Aorta (tissue), 5 donors: ENCODE data around the gene NQO2. TPM values are rescaled to one million over a fixed set of nuclear protein-coding genes. Genes with fewer than 3 reads are reported as not detected.
"Not testable (repeated sequence)": the region's sequence is repeated elsewhere in the genome, so short reads cannot be mapped to it uniquely, and the experiment has no call there.

Experiments used
- ATAC-seq: fragments of 200-7000 bp; cut with Tn5 transposase; one replicate; pipeline ENCODE4 v1.9.1; 2022; ENCODE audit warnings: moderate library complexity; ENCODE audit not compliant: low FRiP score
- DNase-seq, 2 donors: peaks; one replicate each; pipeline ENCODE4 v3.0.0-alpha.2; 2020
- H3K27ac ChIP-seq, 2 donors: one replicate each; pipeline ENCODE4 v1.5.1; 2013; ENCODE audit warnings: low read length in 2 of 2, mild to moderate bottlenecking in 2 of 2, moderate library complexity in 2 of 2, control low read depth in 1 of 2, inconsistent platforms in 1 of 2, low read depth in 1 of 2
- H3K27me3 ChIP-seq, 2 donors: one replicate each; pipeline ENCODE4 v1.6.1; 2013; ENCODE audit warnings: control low read depth in 1 of 2, low read length in 1 of 2, mild to moderate bottlenecking in 1 of 2, moderate library complexity in 1 of 2; ENCODE audit not compliant: insufficient read depth in 2 of 2, control insufficient read depth in 1 of 2
- H3K36me3 ChIP-seq, 2 donors: one replicate each; pipeline ENCODE4 v1.6.1; 2013; ENCODE audit warnings: control low read depth in 1 of 2, low read length in 1 of 2, mild to moderate bottlenecking in 1 of 2; ENCODE audit not compliant: insufficient read depth in 2 of 2, control insufficient read depth in 1 of 2
- H3K4me1 ChIP-seq, 2 donors: one replicate each; pipeline ENCODE4 v1.6.1; 2013; ENCODE audit warnings: low read length in 2 of 2, control low read depth in 1 of 2, mild to moderate bottlenecking in 1 of 2, moderate library complexity in 1 of 2; ENCODE audit not compliant: insufficient read depth in 2 of 2, control insufficient read depth in 1 of 2
- H3K4me3 ChIP-seq, 2 donors: one replicate each; pipeline ENCODE4 v1.5.1; 2013; ENCODE audit warnings: low read length in 2 of 2, control low read depth in 1 of 2, mild to moderate bottlenecking in 1 of 2
- H3K9me3 ChIP-seq: one replicate; pipeline ENCODE4 v1.6.1; 2013; ENCODE audit warnings: mild to moderate bottlenecking, low read length; ENCODE audit not compliant: control insufficient read depth
- WGBS, 2 donors: extraction: QIAGEN DNeasy Blood & Tissue Kit; methylation state at CpG; one replicate each; pipeline ENCODE4 v1.1.7; 2013; 5-methylcytosine and 5-hydroxymethylcytosine counted together
- intact Hi-C, 2 donors: fragments of 100-400 bp; cut with DNase I; formaldehyde crosslinking; loops; one replicate each; pipeline versions ENCODE4 v1.14.2 to v1.15.0; 2022
- polyA plus RNA-seq, 2 donors: library from polyadenylated mRNA; stranded (reverse); fragments of 200-250 nt; gene quantifications; one replicate each; pipeline ENCODE4 v1.2.3, GENCODE V29; 2013
- total RNA-seq, 2 donors: library from RNA; stranded (reverse); fragmentation: NEBNext Ultra II Directional; extraction: Animal tissue kit (Norgen Biotek cat#: 25700); gene quantifications; one replicate each; pipeline ENCODE4 v1.2.1, GENCODE V29; 2021
- donor health status: healthy with polysubstance abuse.
- donor health status: Bipolar disorder and iron deficiency.
- donor health status: DM: no; HTN: no; CAD: no.
- donor health status: DM: no; HTN: no; CAD: no.
- donor health status: DM: yes; HTN: yes; CAD: no.

Gene NQO2
- total and polyA plus RNA-seq, 4 donors, result 23.2 to 58.9 (median 49.4) TPM

DNA sequence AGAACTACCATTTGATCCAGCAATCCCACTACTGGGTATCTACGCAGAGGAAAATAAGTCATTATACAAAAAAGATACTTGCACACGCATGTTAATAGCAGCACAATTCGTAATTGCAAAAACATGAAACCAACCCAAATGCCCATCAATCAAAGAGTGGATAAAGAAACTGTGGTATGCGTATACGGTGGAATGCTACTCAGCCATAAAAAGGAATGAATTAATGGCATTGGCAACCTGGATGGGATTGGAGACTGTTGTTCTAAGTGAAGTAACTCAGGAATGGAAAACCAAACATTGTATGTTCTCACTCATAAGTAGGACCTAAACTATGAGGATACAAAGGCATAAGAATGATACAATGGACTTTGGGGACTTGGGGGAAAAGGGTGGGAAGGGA is 27.0 kb upstream of the NQO2 start:
- H3K27me3 ChIP-seq, intact Hi-C loops, DNase-seq, H3K4me1 ChIP-seq, H3K27ac ChIP-seq, H3K9me3 ChIP-seq, ATAC-seq, H3K36me3 ChIP-seq, H3K4me3 ChIP-seq: not testable (repeated sequence)
- 92 to 97% methylated on average over 5 of the region's 5 CpGs for WGBS, 2 donors

DNA sequence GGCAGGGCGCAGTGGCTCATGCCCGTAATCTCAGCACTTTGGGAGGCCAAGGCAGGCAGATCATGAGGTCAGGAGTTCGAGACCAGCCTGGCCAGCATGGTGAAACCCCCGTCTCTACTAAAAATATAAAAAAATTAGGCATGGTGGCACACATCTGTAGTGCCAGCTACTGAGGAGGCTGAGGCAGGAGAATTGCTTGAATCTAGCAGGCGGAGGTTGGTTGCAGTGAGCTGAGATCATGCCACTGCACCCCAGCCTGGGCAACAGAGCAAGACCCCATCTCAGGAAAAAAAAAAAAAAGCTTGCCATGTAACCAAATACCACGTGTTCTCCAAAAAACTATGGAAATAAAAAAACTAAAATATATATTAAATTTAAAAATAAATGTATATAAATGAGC is 26.5 kb upstream of the NQO2 start:
- H3K27ac ChIP-seq, H3K4me3 ChIP-seq, H3K4me1 ChIP-seq, DNase-seq, H3K9me3 ChIP-seq, intact Hi-C loops, ATAC-seq, H3K36me3 ChIP-seq, H3K27me3 ChIP-seq: not testable (repeated sequence)
- 93 to 96% methylated on average over 6 of the region's 6 CpGs for WGBS, 2 donors

DNA sequence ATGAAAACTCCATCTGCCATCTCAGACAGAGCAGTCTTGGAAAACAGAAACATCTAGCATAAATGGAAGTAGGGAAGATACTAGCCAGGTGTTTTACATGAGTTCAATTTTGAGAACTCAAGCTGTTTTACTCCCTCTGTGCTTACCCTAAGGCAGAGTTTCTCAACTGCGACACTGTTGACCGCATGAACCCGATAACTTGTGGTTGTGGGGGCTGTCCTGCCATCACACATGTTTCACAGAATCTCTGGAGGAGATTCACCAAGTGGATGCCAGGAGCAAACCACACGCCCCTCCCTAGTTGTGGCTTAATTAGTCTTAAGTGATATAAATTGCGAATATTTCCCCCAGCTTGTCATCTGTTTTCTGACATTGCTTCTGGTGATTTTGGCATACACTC is 26.0 kb upstream of the NQO2 start:
- ATAC-seq (no peak), DNase-seq (no peak)
- Histone ChIP-seq H3K4me1 (no peaks in the 10 kb centered on the region), H3K27me3 (no peaks in the 10 kb centered on the region), H3K27ac (no peak overlapping the region), H3K9me3 (no peaks in the 10 kb centered on the region), H3K36me3 (no peaks in the 10 kb centered on the region), H3K4me3 (no peak overlapping the region)
- WGBS, 2 donors, result 92% methylated on average over 5 of the region's 5 CpGs
- intact Hi-C loops, result no loop called here

DNA sequence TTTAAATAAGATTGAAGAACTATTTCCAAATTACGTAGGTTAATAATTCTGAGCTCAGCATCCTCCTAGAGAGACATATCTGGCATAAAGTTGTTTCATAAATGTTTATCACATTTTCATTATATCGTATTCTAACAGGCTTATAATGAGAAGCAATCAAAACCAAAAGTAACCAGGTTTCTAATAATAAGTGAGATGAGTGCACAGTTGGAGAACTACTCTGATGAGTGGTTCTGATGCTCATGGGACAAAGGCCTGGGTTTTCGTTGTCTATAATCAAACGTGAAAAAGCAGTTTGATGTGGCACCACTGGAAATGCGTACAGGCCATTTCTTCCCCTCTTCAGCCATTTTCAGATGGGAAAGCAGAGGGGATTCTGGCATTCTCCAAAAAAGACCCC is 23.6 kb upstream of the NQO2 start:
- no peak for ATAC-seq
- Histone ChIP-seq H3K36me3 (no peaks in the 10 kb centered on the region), H3K27me3 (no peaks in the 10 kb centered on the region), H3K4me1 (no peaks in the 10 kb centered on the region), H3K4me3 (no peak overlapping the region), H3K9me3 (no peaks in the 10 kb centered on the region), H3K27ac (no peak overlapping the region)
- no peak for DNase-seq
- intact Hi-C loops, result no loop called here
- 94 to 96% methylated on average over 5 of the region's 5 CpGs for WGBS, 2 donors

DNA sequence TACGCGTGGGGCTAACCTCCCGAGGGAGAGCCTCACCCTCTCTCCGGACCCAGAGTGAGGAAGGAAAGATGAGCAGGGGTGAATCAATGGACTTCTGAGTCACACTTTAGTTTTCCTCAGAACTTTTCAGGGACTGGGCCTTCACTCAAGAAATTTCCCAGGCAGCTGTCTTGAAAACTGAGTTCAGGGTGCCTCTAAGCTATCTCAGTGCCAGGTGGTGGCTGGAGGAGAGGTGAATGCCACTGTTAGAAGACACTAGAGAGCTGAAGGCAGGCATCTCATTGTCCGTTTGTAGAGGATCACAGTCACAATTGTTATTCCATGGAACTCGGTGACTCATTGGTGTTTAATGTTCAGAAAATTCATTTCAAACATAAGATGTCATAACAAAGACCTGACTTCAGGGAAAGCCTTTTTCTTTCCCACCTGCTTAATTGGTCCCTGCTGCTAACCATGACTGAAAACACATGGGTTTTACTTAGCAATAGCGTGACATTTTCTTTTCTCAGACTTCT is 23.1 kb upstream of the NQO2 start:
- Histone ChIP-seq H3K4me1 (no peaks in the 10 kb centered on the region), H3K27ac (no peak overlapping the region), H3K27me3 (no peaks in the 10 kb centered on the region), H3K36me3 (no peaks in the 10 kb centered on the region), H3K9me3 (no peaks in the 10 kb centered on the region), H3K4me3 (no peak overlapping the region)
- 81% methylated on average over 7 of the region's 7 CpGs for WGBS, 2 donors
- ATAC-seq, result no peak
- intact Hi-C loops, result no loop called here
- DNase-seq, result no peak

DNA sequence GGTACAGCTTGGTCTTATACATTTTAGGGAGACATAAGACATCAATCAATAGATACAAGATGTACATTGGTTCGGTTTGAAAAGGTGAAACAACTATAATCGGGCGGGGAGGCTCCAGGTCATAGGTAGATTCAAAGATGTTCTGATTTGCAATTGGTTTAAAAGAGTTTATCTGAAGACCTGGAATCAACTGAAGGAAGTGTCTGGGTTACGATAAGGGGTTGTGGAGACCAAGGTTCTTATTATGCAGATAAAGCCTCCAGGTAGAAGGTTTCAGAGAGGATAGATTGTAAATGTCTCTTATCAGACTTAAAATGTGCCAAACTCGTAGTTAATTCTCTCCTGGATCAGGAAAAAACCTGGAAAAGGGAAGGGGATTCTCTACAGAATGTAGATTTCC is 22.4 kb upstream of the NQO2 start:
- no peaks in the 10 kb centered on the region for H3K36me3 ChIP-seq
- H3K27ac ChIP-seq, result no peak overlapping the region
- no peak overlapping the region for H3K4me3 ChIP-seq
- 73 to 97% methylated on average over 5 of the region's 5 CpGs for WGBS, 2 donors
- DNase-seq (no peak), ATAC-seq (no peak)
- intact Hi-C loops, result no loop called here
- H3K27me3 ChIP-seq, result no peaks in the 10 kb centered on the region
- H3K9me3 ChIP-seq, result no peaks in the 10 kb centered on the region
- H3K4me1 ChIP-seq, result no peaks in the 10 kb centered on the region

DNA sequence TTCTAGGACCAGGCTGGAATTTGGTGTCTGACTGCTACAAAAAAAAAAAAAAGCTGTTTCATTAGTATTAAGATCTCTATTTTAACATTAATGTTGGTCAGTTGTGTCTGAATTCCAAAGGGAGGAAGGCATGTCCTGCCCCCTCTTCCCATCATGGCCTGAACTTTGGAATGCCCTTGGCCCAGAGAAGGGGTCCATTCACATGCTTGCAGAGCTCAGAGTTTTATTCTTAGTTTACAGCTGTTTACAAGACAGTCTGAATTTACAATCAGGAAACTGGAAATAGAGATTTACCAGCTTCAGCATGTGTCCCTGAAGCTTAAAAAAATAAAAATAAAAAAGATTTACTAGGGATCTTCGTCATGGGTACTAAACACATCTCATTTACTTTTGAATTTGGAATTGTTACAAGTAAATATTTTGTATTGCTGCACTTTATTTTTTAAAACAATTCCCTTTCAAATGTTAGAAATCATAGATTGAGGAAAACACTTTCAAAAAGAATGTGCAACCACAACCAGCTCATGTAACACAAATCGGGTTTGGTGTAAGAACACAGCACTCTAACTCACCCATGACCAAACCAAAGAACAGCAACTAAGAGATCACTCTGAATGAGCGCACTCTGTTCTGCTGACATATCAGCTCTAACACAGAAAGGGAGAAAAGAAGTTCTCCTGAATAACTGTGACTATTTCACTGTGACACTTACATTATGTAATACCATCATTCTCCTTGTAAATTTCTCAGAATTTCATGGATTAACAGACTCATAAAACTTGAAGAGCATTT is 21.7 kb upstream of the NQO2 start:
- no peaks in the 10 kb centered on the region for H3K27me3 ChIP-seq
- intact Hi-C loops, result no loop called here
- H3K36me3 ChIP-seq, result no peaks in the 10 kb centered on the region
- 93 to 98% methylated on average over 3 of the region's 3 CpGs for WGBS, 2 donors
- no peaks in the 10 kb centered on the region for H3K4me1 ChIP-seq
- no peak overlapping the region for H3K27ac ChIP-seq
- no peaks in the 10 kb centered on the region for H3K9me3 ChIP-seq
- DNase-seq, result no peak
- no peak for ATAC-seq
- no peak overlapping the region for H3K4me3 ChIP-seq

DNA sequence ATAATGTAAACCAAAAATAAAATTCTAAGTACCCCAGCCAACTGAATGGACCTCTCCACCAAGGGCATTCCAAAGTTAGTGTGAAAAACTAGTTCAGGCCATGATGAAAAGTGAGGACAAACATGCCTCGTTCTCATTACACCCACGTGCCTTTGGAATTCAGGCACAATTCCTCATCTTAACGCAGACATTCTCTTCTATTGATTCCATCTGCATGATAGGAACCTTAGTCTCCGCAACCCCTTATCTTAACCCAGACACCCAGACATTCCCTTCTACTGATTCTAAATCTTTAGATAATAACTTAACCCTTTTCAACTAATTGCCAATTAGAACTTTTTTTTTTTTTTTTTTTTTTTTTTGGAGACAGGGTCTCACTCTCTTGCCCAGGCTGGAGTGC is 20.8 kb upstream of the NQO2 start:
- intact Hi-C loops, result no loop called here
- ATAC-seq, result no peak
- Histone ChIP-seq H3K9me3 (no peaks in the 10 kb centered on the region), H3K27me3 (no peaks in the 10 kb centered on the region), H3K27ac (no peak overlapping the region), H3K4me3 (no peak overlapping the region), H3K36me3 (no peaks in the 10 kb centered on the region), H3K4me1 (no peaks in the 10 kb centered on the region)
- 71 to 75% methylated on average over 4 of the region's 4 CpGs for WGBS, 2 donors
- no peak for DNase-seq

DNA sequence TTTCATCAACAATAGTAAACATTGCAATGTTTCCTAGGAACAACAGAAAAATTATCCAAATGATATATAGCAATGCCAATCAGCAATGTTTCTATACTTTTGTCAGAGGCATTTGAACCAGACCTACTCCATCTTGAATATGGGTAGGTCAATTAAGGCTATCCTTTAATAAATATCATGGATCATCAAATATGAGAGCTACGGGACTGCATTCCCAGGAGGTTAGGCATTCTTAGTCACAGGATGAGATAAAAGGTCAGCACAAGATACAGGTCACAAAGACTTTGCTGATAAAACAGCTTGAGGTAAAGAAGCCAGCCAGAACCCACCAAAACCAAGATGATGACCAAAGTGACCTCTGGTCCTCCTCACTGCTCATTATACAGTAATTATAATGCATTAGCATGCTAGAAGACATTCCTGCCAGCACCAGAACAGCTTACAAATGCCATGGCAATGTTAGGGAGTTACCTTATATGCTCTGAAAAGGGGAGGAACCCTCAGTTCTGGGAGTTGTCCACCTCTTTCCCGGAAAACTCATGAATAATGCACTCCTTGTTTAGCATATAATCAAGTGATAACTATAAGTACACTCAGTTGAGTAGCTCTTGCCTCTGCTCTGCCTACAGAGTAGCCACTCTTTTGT is 19.8 kb upstream of the NQO2 start:
- Histone ChIP-seq H3K4me1 (no peaks in the 10 kb centered on the region), H3K27me3 (no peaks in the 10 kb centered on the region), H3K9me3 (no peaks in the 10 kb centered on the region), H3K27ac (no peak overlapping the region), H3K36me3 (no peaks in the 10 kb centered on the region), H3K4me3 (no peak overlapping the region)
- ATAC-seq (no peak), DNase-seq (no peak)
- intact Hi-C loops, result no loop called here
- 87% methylated on average over 2 of the region's 2 CpGs for WGBS, 2 donors
